Measurements from ENCODE around the gene SLC35E1. TPM values are rescaled to one million over a fixed set of nuclear protein-coding genes. Genes with fewer than 3 reads are reported as not detected.
"Not testable (repeated sequence)": the region's sequence is repeated elsewhere in the genome, so short reads cannot be mapped to it uniquely, and the experiment has no call there.

Gene SLC35E1
- total RNA-seq, 4 donors from 2014 or later, result 31.0 to 56.1 (median 42.8) TPM

- Histone ChIP-seq H3K36me3 (no peaks in the 10 kb centered on the region), H3K27me3 (no peaks in the 10 kb centered on the region), H3K4me1 (no peaks in the 10 kb centered on the region), H3K9me3 (no peaks in the 10 kb centered on the region), H3K4me3 (no peak overlapping the region), H3K27ac (no peak overlapping the region)
- TF ChIP-seq POLR2A (IDR thresholded peaks at IDR 0.05) (no peak), POLR2AphosphoS5 (IDR thresholded peaks at IDR 0.05) (no peak), CTCF (IDR thresholded peaks at IDR 0.05) (no peak), EP300 (IDR thresholded peaks at IDR 0.05; ENCODE audit: low read depth) (no peak)
- WGBS, 2 donors (ENCODE audit: low coverage in 1 of 2), result 86 to 88% methylated on average over 4 to 6 of the region's 6 CpGs
- DNase-seq, result no peak
- intact Hi-C loops (cut with DNase I; ENCODE audit: low total_unique reads) (no loop called here), in situ Hi-C loops (cut with MboI; ENCODE audit: low pct_ligation_motif_present in 1 of 4, low pct_unique_long_range_greater_than_20kb in 1 of 4, low sequenced_read_pairs in 3 of 4) (no loop called here)
These were observed 65.3 kb downstream of the SLC35E1 start for GRCh38 chr19:16506961-16507360.

GRCh38 chr19:16506161-16506560, 66.1 kb downstream of the SLC35E1 start:
- H3K4me1 ChIP-seq; intact Hi-C loops (cut with DNase I; ENCODE audit: low total_unique reads); DNase-seq; H3K27ac ChIP-seq; H3K9me3 ChIP-seq; H3K36me3 ChIP-seq; in situ Hi-C loops (cut with MboI; ENCODE audit: low pct_ligation_motif_present in 1 of 4, low pct_unique_long_range_greater_than_20kb in 1 of 4, low sequenced_read_pairs in 3 of 4); H3K4me3 ChIP-seq; H3K27me3 ChIP-seq: not testable (repeated sequence)
- 86 to 89% methylated on average over 3 to 11 of the region's 11 CpGs for WGBS, 2 donors (ENCODE audit: low coverage in 1 of 2)

GRCh38 chr19:16504271-16504670, 67.9 kb downstream of the SLC35E1 start:
- no peaks in the 10 kb centered on the region for H3K27me3 ChIP-seq
- H3K27ac ChIP-seq, result no peak overlapping the region
- 90 to 92% methylated on average over 3 of the region's 3 CpGs for WGBS, 2 donors (ENCODE audit: low coverage in 1 of 2)
- TF ChIP-seq POLR2AphosphoS5 (IDR thresholded peaks at IDR 0.05), result no peak
- no peak for TF ChIP-seq EP300 (IDR thresholded peaks at IDR 0.05; ENCODE audit: low read depth)
- no peak for TF ChIP-seq POLR2A (IDR thresholded peaks at IDR 0.05)
- no peak for TF ChIP-seq CTCF (IDR thresholded peaks at IDR 0.05)
- no peaks in the 10 kb centered on the region for H3K36me3 ChIP-seq
- in situ Hi-C loops (cut with MboI; ENCODE audit: low pct_ligation_motif_present in 1 of 4, low pct_unique_long_range_greater_than_20kb in 1 of 4, low sequenced_read_pairs in 3 of 4) (no loop called here), intact Hi-C loops (cut with DNase I; ENCODE audit: low total_unique reads) (no loop called here)
- DNase-seq, result no peak
- H3K9me3 ChIP-seq, result no peaks in the 10 kb centered on the region
- H3K4me3 ChIP-seq, result no peak overlapping the region
- no peaks in the 10 kb centered on the region for H3K4me1 ChIP-seq

Small RNA genes lying within 50 kb of the gene (small RNA-seq; reads per million reads assigned to genes)
- 0 to 5.0 (median 0) reads per million in 4 donors for gene RN7SL146P

Other genes with a start within 250 kb of the SLC35E1 start
- 10 to 100 TPM; 19.9 to 74.4 (median 48.9) TPM for gene KLF2, start 247.6 kb downstream of the SLC35E1 start, total RNA-seq
- gene EPS15L1, start 100.4 kb downstream of the SLC35E1 start, total RNA-seq, result 10 to 100 TPM; 25.0 to 54.2 (median 38.0) TPM
- not detected for gene CALR3, start 76.2 kb downstream of the SLC35E1 start, total RNA-seq
- 1 to 10 TPM in 2 of 4 donors, under 1 TPM in 2; 0.20 to 6.7 (median 1.6) TPM for gene C19orf44, start 76.0 kb downstream of the SLC35E1 start, total RNA-seq
- gene CHERP, start 30.0 kb downstream of the SLC35E1 start, total RNA-seq, result 10 to 100 TPM; 14.4 to 54.7 (median 28.9) TPM
- 10 to 100 TPM in 2 of 4 donors, 1 to 10 TPM in 2; 7.8 to 15.0 (median 9.5) TPM for gene MED26, start 55.8 kb upstream of the SLC35E1 start, total RNA-seq
- 1,000 to 10,000 TPM in 1 of 4 donors, 100 to 1,000 TPM in 1, 10 to 100 TPM in 2; 28.8 to 1,114 (median 108) TPM for gene SMIM7, start 87.7 kb upstream of the SLC35E1 start, total RNA-seq
- 1 to 10 TPM in 3 of 4 donors, under 1 TPM in 1; 0.40 to 9.7 (median 5.1) TPM for gene TMEM38A, start 88.7 kb upstream of the SLC35E1 start, total RNA-seq
- under 1 TPM; under 0.01 to 0.64 (median 0.34) TPM for gene NWD1, start 147.4 kb upstream of the SLC35E1 start, total RNA-seq

All from transverse colon (tissue), 4 donors.